ENCODE measurements around the gene CNST.
A peak's percentile ranks its signal among the peaks of the same experiment; 100 is the strongest.
"Not testable (repeated sequence)": the region's sequence is repeated elsewhere in the genome, so short reads cannot be mapped to it uniquely, and the experiment has no call there.

The CNST gene

DNA sequence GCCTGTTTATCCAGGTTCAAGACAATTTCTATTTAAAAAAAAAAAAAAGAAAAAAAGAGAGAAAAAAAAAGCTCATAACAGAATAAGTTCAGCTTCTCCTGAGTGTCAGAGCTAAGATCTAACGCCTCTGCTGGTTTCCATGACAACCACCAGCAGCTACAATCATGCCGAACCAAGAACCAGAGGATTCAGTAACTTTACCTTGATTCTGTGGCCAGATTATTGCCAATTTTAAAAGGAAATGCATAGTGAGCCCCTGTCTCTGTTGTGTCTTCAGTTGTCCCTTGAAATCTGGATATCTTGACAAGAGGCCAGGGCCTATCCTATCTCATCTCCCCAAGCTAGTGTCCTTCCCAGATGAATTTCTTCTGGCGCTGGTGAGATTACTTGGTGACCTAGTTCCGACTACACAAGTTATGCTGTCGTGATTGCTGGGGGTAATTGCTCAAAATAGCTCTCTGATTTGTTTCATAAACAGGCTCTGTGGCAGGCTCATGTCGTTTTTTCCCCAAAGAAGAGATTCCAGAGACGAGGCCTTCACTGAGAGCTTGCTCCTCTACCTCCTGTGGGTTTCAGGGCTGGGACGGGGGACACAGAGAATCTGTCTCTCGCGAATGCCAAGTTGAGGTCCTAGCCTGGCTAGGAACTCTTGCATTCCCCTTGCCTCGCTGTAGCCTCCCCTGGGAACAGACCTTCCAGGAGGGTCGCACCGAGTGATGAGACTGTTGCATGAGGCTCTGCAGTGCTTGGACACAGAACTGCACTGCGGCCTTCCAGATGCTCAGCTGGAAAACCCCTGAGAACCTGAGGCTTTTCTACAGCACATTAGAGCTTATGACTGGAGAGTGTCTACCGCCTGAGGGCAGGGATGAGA is 125.6 kb downstream of the CNST start:
- H3K27me3 ChIP-seq: no peaks in the 10 kb centered on the region
- no peak overlapping the region for H3K9ac ChIP-seq
- no peaks in the 10 kb centered on the region for H4K20me1 ChIP-seq
- peaks cover 46% of the 10 kb centered on the region for H3K4me1 ChIP-seq
- no peaks in the 10 kb centered on the region for H3K36me3 ChIP-seq
- H3K9me3 ChIP-seq: peaks cover 39% of the 10 kb centered on the region
- peak overlapping the region; percentile 4 for H3K4me2 ChIP-seq
- no peak for TF ChIP-seq Cebpa-rat (IDR thresholded peaks at IDR 0.05)
- no peak overlapping the region for H3K27ac ChIP-seq
- no peak overlapping the region for H3K4me3 ChIP-seq

DNA sequence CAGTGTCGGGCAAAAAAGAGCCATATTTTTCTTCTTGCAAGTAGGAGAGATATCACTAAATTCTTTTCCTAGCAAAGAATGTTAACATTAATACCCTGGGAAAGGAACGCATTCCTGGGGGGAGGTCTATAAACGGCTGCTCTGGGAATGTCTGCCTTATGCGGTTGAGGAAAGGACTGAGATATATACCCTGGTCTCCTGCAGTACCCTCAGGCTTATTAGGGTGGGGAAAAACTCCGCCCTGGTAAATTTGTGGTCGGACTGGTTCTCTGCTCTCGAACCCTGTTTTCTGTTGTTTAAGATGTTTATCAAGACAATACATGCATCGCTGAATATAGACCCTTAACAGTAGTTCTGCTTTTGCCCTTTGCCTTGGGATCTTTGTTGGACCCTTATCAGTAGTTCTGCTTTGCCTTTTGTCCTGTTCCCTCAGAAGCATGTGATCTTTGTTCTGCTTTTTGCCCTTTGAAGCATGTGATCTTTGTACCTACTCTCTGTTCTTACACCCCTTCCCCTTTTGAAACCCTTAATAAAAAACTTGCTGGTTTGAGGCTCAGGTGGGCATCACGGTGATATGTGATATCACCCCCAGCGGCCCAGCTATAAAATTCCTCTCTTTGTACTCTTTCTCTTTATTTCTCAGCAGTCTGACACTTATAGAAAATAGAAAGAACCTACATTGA is 128.1 kb downstream of the CNST start:
- H3K36me3 ChIP-seq, H3K27ac ChIP-seq, H3K4me3 ChIP-seq, H4K20me1 ChIP-seq, H3K4me2 ChIP-seq, H3K9ac ChIP-seq, H3K27me3 ChIP-seq: not testable (repeated sequence)
- H3K9me3 ChIP-seq: peaks cover 39% of the 10 kb centered on the region
- H3K4me1 ChIP-seq: peaks cover 64% of the 10 kb centered on the region

DNA sequence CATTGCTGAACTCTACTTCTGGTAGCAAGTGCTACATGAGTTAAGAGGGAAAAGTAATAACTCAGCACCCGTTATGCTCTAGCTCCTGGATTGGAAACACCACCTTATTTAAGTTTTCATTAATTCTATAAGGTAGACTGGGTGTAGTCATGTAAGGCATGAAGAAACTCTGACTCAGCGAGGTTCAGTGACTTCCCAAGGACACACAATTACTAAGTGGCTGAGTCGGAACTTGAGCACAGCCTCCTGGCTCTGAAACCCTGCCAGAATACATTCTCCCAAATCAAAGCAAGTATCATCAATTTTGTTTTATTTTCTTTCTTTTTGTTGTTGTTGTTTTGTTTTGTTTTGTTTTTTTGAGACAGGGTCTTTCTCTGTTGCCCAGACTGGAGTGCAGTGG is 128.9 kb downstream of the CNST start:
- H3K36me3 ChIP-seq: no peaks in the 10 kb centered on the region
- no peaks in the 10 kb centered on the region for H3K27me3 ChIP-seq
- no peak overlapping the region for H3K9ac ChIP-seq
- H3K4me2 ChIP-seq: no peak overlapping the region
- TF ChIP-seq Cebpa-rat (IDR thresholded peaks at IDR 0.05): no peak
- no peak overlapping the region for H3K27ac ChIP-seq
- peaks cover 64% of the 10 kb centered on the region for H3K4me1 ChIP-seq
- H3K9me3 ChIP-seq: peaks cover 39% of the 10 kb centered on the region
- no peaks in the 10 kb centered on the region for H4K20me1 ChIP-seq
- H3K4me3 ChIP-seq: no peak overlapping the region

DNA sequence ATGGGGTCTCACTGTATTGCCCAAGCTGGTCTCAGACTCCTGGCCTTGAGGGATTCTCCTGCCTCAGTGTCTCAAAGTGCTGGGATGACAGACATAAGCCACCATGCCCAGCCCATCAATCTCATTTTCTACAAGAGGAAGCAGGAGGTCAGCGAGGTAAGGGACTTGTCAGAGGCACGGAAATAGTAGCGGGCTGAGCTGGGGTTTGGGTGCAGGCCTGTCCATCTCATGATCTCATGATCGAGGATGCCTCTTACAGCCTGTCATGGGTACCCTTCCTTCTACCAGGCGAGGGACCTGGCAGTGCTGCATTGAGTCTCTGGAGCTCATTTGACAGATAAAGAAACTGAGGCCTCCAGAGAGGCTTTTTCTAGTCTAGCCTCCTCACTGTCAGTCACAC is 129.4 kb downstream of the CNST start:
- Histone ChIP-seq H3K9me3 (peaks cover 42% of the 10 kb centered on the region), H3K36me3 (no peaks in the 10 kb centered on the region), H3K4me2 (no peak overlapping the region), H3K9ac (no peak overlapping the region), H4K20me1 (no peaks in the 10 kb centered on the region), H3K4me3 (no peak overlapping the region), H3K27me3 (no peaks in the 10 kb centered on the region), H3K4me1 (peaks cover 64% of the 10 kb centered on the region), H3K27ac (no peak overlapping the region)
- no peak for TF ChIP-seq Cebpa-rat (IDR thresholded peaks at IDR 0.05)

- peaks cover 53% of the 10 kb centered on the region for H3K9me3 ChIP-seq
- peaks cover 63% of the 10 kb centered on the region for H3K4me1 ChIP-seq
- H3K27me3 ChIP-seq: no peaks in the 10 kb centered on the region
- H4K20me1 ChIP-seq: no peaks in the 10 kb centered on the region
- peak overlapping the region; percentile 78 for H3K9ac ChIP-seq
- 0 out of 2 replicates have a peak, but pooled peaks cover 4% of the 10 kb centered on the region for H3K36me3 ChIP-seq
- peak overlapping the region; percentile 92 for H3K27ac ChIP-seq
- peak overlapping the region; percentile 49 for H3K4me3 ChIP-seq
- TF ChIP-seq Cebpa-rat (IDR thresholded peaks at IDR 0.05): no peak
- peak overlapping the region; percentile 82 for H3K4me2 ChIP-seq
Measured at GRCh38 chr1:246698466-246699094, 132.3 kb downstream of the CNST start.

DNA sequence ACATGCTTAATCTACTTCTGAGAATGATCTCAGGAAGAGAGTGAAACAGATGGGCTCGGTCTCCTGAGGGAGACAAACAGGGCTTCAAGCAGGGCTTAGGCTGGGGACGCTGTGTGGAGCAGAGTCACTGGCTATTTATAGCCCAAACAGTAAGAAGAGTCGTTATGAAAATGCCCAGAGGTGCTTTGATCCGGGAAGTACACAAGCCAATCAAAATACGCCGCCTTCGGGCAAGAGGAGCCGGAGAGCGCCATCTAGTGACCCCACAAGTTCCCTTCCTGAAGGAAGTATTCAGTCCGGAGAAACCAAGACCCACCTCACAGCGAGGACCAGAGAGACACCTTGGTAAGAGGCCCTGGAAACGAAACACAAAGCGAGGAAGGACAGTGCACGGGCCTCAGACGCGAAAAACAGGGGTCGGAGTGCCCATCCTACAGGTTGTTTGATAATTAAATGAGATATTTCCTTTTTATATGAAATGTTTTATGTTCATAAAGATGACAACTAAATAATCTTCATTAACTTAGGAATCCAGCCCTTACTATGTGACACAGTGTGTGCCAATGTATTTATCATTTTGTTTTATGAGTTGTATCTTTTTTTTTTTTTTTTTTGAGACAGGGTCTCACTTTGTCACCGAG is 133.0 kb downstream of the CNST start:
- Histone ChIP-seq H3K36me3 (0 out of 2 replicates have a peak, but pooled peaks cover 4% of the 10 kb centered on the region), H4K20me1 (no peaks in the 10 kb centered on the region), H3K4me3 (peak overlapping the region; percentile 49), H3K27ac (peak overlapping the region; percentile 92), H3K4me1 (peaks cover 69% of the 10 kb centered on the region), H3K27me3 (no peaks in the 10 kb centered on the region), H3K9me3 (peaks cover 47% of the 10 kb centered on the region), H3K9ac (peak overlapping the region; percentile 78), H3K4me2 (peak overlapping the region; percentile 82)
- TF ChIP-seq Cebpa-rat (IDR thresholded peaks at IDR 0.05): no peak

- H3K27me3 ChIP-seq: no peaks in the 10 kb centered on the region
Measured at GRCh38 chr1:246703581-246703980, 137.3 kb downstream of the CNST start.

DNA sequence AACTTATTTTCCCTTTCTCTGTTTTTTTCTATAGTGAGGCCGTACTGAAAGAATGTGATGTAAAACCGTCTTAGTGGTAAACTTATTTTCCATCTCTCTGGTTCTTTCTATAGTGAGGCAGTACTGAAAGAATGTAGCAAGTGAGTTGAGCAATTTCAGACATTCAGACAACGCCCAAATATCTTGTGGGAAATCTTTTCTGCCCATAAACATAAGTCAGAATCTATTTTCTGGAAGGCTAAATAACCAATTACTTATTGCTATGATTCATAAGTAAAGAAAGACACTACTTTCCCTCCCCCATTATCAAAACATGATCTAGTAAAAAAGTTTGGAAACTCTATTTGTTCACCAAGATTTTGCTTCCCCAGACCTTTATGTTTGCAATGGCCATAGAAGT is 139.1 kb downstream of the CNST start:
- no peak overlapping the region for H3K9ac ChIP-seq
- no peak overlapping the region for H3K4me2 ChIP-seq
- no peak overlapping the region for H3K4me3 ChIP-seq
- no peak overlapping the region for H3K27ac ChIP-seq
- peaks cover 5% of the 10 kb centered on the region; the same call in 1 of the 2 replicates for H3K36me3 ChIP-seq
- H3K9me3 ChIP-seq: peaks cover 50% of the 10 kb centered on the region
- no peaks in the 10 kb centered on the region for H3K27me3 ChIP-seq
- no peak for TF ChIP-seq Cebpa-rat (IDR thresholded peaks at IDR 0.05)
- peaks cover 68% of the 10 kb centered on the region for H3K4me1 ChIP-seq
- H4K20me1 ChIP-seq: no peaks in the 10 kb centered on the region

More at GRCh38 chr1:246703581-246703980, 137.3 kb downstream of the CNST start:
- no peak for TF ChIP-seq Cebpa-rat (IDR thresholded peaks at IDR 0.05)
- H3K9me3 ChIP-seq: peaks cover 35% of the 10 kb centered on the region
- peaks cover 66% of the 10 kb centered on the region for H3K4me1 ChIP-seq
- H3K4me2 ChIP-seq: peak overlapping the region; percentile 79
- H3K27ac ChIP-seq: peak overlapping the region; percentile 73
- peak overlapping the region; percentile 22; the same call in 1 of the 2 replicates for H3K9ac ChIP-seq
- H3K4me3 ChIP-seq: no peak overlapping the region
- 0 out of 2 replicates have a peak, but pooled peaks cover 4% of the 10 kb centered on the region for H3K36me3 ChIP-seq
- no peaks in the 10 kb centered on the region for H4K20me1 ChIP-seq

GRCh38 chr1:246708166-246708565 is 141.9 kb downstream of the CNST start:
- no peaks in the 10 kb centered on the region for H3K27me3 ChIP-seq
- H3K4me2 ChIP-seq: peak overlapping the region; percentile 72
- peak overlapping the region; percentile 69 for H3K27ac ChIP-seq
- H3K9me3 ChIP-seq: peaks cover 55% of the 10 kb centered on the region
- H4K20me1 ChIP-seq: no peaks in the 10 kb centered on the region
- TF ChIP-seq Cebpa-rat (IDR thresholded peaks at IDR 0.05): no peak
- peaks cover 54% of the 10 kb centered on the region for H3K4me1 ChIP-seq
- H3K36me3 ChIP-seq: peaks cover 10% of the 10 kb centered on the region; the same call in 1 of the 2 replicates
- 0 out of 2 replicates have a peak overlapping the region, but pooled peaks have one; percentile 28 for H3K4me3 ChIP-seq
- no peak overlapping the region for H3K9ac ChIP-seq
